HG03103 (cell line): ENCODE results near the gene MDN1.
"Not testable (repeated sequence)": the region's sequence is repeated elsewhere in the genome, so short reads cannot be mapped to it uniquely, and the experiment has no call there.

Source experiments
- ATAC-seq: cut with Tn5 transposase; IDR thresholded peaks from one replicate; pipeline ENCODE4 v1.9.1; 2021; ENCODE audit warnings: low read depth; ENCODE audit not compliant: unreplicated experiment

Gene MDN1, protein sequence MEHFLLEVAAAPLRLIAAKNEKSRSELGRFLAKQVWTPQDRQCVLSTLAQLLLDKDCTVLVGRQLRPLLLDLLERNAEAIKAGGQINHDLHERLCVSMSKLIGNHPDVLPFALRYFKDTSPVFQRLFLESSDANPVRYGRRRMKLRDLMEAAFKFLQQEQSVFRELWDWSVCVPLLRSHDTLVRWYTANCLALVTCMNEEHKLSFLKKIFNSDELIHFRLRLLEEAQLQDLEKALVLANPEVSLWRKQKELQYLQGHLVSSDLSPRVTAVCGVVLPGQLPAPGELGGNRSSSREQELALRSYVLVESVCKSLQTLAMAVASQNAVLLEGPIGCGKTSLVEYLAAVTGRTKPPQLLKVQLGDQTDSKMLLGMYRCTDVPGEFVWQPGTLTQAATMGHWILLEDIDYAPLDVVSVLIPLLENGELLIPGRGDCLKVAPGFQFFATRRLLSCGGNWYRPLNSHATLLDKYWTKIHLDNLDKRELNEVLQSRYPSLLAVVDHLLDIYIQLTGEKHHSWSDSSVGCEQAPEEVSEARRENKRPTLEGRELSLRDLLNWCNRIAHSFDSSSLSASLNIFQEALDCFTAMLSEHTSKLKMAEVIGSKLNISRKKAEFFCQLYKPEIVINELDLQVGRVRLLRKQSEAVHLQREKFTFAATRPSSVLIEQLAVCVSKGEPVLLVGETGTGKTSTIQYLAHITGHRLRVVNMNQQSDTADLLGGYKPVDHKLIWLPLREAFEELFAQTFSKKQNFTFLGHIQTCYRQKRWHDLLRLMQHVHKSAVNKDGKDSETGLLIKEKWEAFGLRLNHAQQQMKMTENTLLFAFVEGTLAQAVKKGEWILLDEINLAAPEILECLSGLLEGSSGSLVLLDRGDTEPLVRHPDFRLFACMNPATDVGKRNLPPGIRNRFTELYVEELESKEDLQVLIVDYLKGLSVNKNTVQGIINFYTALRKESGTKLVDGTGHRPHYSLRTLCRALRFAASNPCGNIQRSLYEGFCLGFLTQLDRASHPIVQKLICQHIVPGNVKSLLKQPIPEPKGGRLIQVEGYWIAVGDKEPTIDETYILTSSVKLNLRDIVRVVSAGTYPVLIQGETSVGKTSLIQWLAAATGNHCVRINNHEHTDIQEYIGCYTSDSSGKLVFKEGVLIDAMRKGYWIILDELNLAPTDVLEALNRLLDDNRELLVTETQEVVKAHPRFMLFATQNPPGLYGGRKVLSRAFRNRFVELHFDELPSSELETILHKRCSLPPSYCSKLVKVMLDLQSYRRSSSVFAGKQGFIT (N-terminal part only)

GRCh38 chr6:89819336-89820130, at the start of gene MDN1:
MDN1 (minus strand) TSS chr6:89819794; CDS start chr6:89819607, 187 bp downstream.
- peak; percentile 90 for ATAC-seq

DNA sequence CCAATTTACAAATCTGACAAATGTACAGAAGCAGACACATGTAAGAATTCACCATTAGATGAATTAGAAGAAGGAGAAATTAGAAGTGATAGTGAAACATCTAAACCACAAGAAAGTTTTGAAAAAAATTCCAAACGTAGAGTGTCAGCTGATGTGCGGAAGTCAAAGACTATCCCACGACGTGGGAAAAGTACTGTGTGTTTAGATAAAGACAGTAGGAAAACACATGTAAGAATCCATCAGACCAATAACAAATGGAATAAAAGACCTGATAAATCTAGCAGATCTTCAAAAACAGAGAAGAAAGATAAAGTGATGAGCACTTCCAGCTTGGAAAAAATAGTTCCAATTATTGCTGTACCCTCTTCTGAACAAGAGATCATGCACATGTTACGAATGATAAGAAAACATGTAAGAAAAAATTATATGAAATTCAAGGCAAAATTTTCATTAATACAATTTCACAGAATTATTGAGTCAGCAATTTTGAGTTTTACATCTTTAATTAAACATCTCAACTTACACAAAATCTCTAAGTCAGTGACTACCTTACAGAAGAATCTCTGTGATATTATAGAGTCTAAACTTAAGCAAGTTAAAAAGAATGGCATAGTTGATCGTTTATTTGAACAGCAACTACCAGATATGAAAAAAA, 46.6 kb upstream of the MDN1 start:
- no peak for ATAC-seq

DNA sequence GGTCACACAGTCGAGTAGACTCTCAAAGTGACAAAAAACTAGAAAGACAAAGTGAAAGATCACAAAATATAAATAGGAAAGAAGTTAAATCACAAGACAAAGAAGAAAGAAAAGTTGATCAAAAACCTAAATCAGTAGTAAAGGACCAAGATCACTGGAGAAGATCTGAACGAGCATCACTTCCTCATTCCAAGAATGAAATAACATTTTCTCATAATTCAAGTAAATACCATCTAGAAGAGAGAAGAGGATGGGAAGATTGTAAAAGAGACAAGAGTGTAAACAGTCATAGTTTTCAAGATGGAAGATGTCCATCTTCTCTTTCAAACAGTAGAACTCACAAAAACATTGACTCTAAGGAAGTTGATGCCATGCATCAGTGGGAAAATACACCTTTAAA, 43.1 kb upstream of the MDN1 start:
- ATAC-seq: peak; percentile 5

DNA sequence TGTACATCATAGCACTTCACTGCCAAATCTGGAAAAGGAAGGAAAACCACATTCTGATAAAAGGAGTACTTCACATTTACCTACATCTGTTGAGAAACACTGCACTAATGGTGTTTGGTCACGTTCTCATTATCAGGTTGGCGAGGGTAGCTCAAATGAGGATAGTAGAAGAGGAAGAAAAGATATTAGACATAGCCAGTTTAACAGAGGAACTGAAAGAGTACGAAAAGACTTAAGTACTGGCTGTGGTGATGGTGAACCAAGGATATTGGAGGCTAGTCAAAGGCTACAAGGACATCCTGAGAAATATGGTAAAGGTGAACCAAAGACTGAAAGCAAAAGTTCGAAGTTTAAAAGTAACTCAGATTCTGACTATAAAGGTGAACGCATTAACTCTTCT, 42.7 kb upstream of the MDN1 start:
- peak; percentile 69 for ATAC-seq

DNA sequence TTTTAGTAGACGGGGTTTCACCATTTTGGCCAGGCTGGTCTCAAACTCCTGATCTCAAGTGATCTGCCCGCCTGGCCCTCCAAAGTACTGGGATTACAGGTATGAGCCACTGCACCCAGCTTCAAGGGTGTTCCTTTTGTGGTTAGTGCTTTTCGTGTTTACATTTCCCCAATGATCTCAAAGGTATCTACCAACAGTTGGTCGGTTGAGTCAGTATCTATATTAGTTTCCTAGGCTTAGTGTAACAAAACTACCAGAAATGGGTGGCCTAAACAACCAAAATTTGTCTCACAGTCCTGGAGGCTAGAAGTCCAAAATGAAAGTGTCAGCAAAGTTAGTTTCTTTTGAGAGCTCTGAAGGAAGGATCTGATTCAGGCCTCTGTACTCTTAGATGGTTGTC, 40.1 kb upstream of the MDN1 start:
- ATAC-seq: peak; percentile 53

- ATAC-seq: no peak
Measured at GRCh38 chr6:89858041-89858440, 38.4 kb upstream of the MDN1 start.

DNA sequence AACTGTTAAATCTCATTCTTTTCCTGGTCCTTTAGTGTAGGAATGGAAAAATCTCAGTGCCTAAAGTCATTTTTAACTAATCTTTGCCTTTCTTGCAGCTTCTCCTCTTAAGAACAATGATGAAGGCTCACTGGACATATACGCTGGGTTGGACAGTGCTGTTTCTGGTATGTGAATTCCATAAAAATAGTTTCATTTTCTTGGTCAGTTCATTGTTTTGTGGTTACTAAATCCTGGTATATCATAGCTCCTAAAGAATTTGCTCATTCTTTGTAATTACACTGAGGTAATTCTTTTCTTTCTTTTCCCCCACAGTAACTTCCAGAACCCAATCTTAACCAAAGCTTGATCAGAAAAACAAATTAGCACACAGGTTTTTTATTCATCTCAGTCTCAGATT, 33.5 kb upstream of the MDN1 start:
- no peak for ATAC-seq

DNA sequence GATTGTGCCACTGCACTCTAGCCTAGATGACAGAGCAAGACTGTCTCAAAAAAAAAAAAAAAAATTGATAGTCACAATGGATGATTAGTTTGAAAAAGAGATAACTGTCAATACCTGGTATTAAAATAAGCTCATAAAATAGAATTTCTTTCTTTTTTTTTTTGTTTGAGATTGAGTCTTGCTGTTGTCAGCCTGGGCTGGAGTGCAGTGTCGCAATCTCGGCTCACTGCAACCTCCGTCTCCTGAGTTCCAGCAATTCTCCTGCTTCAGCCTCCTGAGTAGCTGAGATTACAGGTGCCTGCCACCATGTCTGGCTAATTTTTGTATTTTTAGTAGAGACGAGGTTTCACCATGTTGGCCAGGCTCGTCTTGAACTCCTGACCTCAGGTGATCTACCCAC, 27.9 kb upstream of the MDN1 start:
- not testable (repeated sequence) for ATAC-seq

DNA sequence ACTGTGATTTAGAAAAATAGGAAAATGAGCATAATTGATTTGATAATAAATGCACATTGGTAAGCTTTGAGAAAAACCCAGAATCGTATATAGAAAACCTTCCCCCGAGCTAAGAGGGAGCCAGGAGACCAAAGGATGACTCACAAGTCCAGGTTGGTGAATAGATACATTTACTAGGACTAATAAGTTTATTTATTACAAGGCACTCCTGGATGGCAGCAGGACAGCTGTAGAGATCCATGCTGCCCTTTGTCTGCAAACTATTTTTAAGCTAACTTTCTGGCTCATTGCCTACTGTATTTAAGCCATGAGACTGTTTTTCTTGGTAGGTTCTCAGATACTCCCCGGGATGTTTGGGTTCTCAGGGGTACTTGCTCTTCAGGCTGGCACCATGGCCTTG, 23.5 kb upstream of the MDN1 start:
- ATAC-seq: no peak

DNA sequence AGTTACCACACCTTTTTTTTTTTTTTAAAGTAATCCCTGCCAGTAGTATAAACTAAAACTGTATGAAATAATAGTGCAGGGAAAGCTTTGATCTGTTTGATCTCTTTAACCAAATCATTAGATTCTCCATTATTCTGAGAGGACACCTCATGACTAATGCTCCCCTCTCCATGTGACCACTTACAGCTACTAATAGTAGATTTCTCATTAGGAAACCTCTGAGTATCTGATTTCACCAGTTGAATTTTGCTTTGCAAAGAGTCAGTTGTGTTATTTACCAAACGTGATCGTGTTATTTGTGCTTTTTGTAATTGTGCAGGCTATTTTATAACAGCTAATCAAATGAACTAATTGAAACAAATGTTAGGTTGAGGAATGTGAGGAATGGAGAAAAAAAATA, 22.6 kb upstream of the MDN1 start:
- no peak for ATAC-seq

DNA sequence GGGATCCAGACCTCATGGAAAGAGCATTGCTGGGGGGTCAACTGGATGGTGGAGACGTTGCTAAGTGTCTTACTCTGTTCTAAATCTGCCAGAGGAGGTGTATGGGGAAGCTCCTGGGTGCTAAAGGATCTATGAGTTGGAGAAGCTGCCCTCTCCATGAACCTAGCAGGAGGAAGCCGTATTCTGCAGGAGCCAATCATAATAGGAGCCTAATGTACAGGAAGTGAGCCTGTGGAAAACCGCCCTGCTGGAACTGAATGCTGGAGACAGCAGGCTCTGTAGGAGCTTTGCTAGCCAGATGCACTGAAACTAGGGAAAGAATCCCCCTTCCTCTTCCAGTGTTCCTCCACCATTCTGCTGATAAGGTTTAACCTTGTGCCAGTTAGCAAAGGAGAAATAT, 20.9 kb upstream of the MDN1 start:
- no peak for ATAC-seq

DNA sequence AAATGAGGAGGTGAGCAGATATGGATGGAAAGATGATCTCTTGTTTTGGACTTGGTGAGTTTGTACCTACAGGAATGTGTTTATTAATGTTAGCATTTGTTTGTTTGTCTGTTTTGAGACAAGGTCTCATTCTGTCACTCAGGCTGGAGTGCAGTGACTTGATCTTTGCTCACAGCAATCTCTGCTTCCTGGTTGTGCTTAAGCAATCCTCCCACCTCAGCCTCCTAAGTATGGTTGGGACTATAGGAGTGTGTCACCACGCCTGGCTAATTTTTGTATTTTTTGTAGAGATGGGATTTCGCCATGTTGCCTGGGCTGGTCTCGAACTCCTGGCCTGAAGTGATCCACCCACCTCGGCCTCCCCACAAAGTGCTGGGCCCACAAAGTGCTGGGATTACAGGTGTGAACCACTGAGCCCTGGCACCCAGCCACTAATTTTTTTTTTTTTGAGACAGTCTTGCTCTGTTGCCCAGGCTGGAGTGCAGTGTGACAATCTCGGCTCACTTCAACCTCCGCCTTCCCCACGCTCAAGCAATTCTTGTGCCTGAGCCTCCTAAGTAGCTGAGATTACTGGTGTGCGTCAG, 17.1 kb upstream of the MDN1 start:
- ATAC-seq: no peak

GRCh38 chr6:89834884-89835792, 15.5 kb upstream of the MDN1 start:
- ATAC-seq: peak; percentile 92

DNA sequence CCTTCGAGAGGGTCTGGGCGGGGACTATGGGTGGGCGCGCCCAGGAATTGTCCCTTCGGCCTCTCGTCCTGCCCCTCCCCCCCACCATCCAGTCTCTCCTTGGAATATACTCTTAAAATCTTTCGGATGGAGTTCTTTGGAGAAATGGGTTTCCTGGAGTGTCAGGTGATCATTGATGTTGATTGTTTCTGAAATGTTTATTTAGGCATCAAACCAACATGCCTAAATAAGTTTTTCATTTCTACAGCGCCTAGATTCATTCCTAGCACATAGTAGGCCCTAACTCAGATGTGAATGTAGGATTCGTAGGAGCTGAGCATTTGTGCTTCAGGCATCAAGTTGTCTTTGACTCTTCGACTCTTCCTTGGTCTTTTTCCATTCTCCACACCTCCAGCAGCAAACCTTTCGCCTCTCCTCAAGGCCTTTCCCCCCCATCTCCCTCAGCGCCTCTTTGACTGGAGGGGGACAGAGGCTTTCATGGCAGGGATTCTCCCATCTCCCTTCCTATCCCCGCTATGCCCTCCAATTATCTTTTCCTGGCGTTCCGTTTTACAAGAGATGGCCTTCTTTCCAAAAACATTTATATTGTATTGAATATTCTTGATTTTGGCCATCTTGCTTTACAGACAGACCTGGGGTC, 10.7 kb upstream of the MDN1 start:
- ATAC-seq: no peak

- peak; percentile 96 for ATAC-seq
Measured at GRCh38 chr6:89829472-89830169, 10.0 kb upstream of the MDN1 start, which contains the start of gene CASP8AP2. CASP8AP2 (plus strand) TSS chr6:89829880.

- peak; percentile 28 for ATAC-seq
Measured at GRCh38 chr6:89828988-89829471, 9.4 kb upstream of the MDN1 start.

DNA sequence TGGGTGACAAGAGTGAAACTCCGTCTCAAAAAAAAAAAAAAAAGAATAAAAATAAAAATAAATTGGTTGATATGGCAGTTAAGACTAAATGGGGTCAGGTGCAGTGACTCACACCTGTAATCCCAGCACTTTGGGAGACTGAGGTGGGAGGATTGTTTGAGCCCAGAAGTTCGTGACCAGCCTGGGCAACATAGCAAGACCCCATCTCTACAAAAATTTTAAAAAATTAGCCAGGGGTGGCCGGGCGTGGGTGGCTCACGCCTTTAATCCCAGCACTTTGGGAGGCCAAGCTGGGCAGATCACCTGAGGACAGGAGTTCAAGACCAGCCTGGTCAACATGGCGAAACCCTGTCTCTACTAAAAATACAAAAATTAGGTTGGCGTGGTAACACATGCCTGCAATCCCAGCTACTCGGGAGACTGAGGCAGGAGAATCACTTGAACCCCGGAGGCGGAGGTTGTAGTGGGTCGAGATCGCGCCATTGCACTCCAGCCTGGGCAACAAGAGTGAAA, 8.9 kb upstream of the MDN1 start:
- not testable (repeated sequence) for ATAC-seq
